ENCODE data around the gene MAPT.

MAPT gene

DNA sequence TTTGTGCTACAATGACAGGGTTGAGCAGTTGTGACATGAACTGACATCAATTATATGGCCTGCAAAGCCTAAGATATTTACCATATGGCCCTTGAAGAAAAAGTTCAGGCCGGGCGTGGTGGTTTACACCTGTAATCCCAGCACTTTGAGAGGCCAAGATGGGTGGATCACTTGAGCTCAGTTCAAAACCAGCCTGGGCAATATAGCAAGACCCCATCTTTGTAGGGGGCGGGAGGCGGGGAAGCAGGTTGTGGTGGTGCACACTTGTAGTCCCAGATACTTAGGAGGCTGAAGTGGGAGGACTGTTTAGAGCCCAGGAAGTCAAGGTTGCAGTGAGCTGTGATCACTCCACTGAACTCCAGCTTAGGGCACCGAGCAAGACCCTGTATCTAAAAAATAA, 153.0 kb downstream of the MAPT start:
- in situ Hi-C loops (cut with HindIII; ENCODE audit: low pct_ligation_motif_present, low sequenced_read_pairs): no loop called here
- Histone ChIP-seq H3K27ac (no peak overlapping the region), H3K36me3 (replicated peaks) (peaks cover 40% of the 10 kb centered on the region), H3K27me3 (replicated peaks) (no peaks in the 10 kb centered on the region), H3K4me3 (ENCODE audit: low read depth, low read length) (no peak overlapping the region)
- TF ChIP-seq CTCF (IDR thresholded peaks at IDR 0.05; ENCODE audit: low read depth, low read length, missing control alignments): no peak
- no peak for DNase-seq

- H3K27me3 ChIP-seq (replicated peaks): no peaks in the 10 kb centered on the region
- no peak overlapping the region for H3K27ac ChIP-seq
- H3K4me3 ChIP-seq (ENCODE audit: low read depth, low read length): no peak overlapping the region
- in situ Hi-C loops (cut with HindIII; ENCODE audit: low pct_ligation_motif_present, low sequenced_read_pairs): no loop called here
- H3K36me3 ChIP-seq (replicated peaks): peaks cover 39% of the 10 kb centered on the region
- DNase-seq: no peak
- TF ChIP-seq CTCF (IDR thresholded peaks at IDR 0.05; ENCODE audit: low read depth, low read length, missing control alignments): no peak
These were observed 153.5 kb downstream of the MAPT start for GRCh38 chr17:46047856-46048255.

DNA sequence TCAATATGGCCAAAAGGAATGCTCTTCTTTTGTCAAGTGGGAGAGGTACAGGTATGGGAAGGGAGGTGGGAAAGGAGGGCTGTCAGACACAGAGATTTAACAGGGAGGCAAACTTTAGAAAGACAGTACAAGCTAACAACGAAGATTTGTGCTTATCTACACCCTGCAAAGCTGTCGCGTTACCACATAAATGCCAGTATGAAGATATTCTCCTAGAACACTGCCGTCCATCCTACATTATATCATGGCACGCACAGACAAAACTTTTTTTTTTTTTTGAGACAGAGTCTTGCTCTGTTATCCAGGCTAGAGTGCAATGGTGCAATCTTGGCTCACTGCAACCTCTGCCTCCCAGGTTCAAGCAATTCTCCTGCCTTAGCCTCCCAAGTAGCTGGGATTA, 155.3 kb downstream of the MAPT start:
- no peaks in the 10 kb centered on the region for H3K27me3 ChIP-seq (replicated peaks)
- no peak overlapping the region for H3K27ac ChIP-seq
- in situ Hi-C loops (cut with HindIII; ENCODE audit: low pct_ligation_motif_present, low sequenced_read_pairs): no loop called here
- no peak overlapping the region for H3K4me3 ChIP-seq (ENCODE audit: low read depth, low read length)
- TF ChIP-seq CTCF (IDR thresholded peaks at IDR 0.05; ENCODE audit: low read depth, low read length, missing control alignments): no peak
- peaks cover 32% of the 10 kb centered on the region for H3K36me3 ChIP-seq (replicated peaks)
- no peak for DNase-seq

DNA sequence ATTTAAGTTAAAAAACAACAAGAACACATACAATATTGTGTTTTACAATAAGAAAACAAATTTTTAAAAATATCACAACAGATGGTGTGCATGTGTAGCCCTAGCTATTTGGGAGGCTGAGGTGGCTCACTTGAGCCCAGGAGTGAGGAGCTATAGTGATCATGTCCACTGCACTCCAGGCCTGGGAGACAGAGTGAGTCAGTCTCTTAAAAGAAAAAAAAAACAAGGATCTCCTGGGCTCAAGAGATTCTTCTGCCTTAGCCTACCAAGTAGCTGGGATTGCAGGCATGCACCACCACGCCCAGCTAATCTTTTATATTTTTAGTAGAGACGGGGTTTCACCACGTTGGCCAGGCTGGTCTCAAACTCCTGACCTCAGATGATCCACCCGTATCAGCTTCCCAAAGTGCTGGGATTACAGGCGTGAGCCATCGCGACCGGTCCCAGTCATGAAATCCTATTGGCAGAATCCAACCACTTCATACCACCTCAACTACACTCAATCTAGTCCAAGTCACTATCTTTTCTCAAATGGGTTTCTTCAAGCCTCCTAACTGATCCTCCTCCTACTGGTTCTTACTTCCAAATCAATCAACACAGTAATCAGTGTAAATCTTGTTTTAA, 159.7 kb downstream of the MAPT start:
- no peak for TF ChIP-seq CTCF (IDR thresholded peaks at IDR 0.05; ENCODE audit: low read depth, low read length, missing control alignments)
- in situ Hi-C loops (cut with HindIII; ENCODE audit: low pct_ligation_motif_present, low sequenced_read_pairs): no loop called here
- Histone ChIP-seq H3K4me3 (ENCODE audit: low read depth, low read length) (no peak overlapping the region), H3K27ac (peak overlapping the region; percentile 37), H3K27me3 (replicated peaks) (no peaks in the 10 kb centered on the region), H3K36me3 (replicated peaks) (peaks cover 16% of the 10 kb centered on the region)
- peak; percentile 49 for DNase-seq

GRCh38 chr17:46056800-46057304, 162.5 kb downstream of the MAPT start:
- Histone ChIP-seq H3K27ac (peak overlapping the region; percentile 86), H3K36me3 (replicated peaks) (peaks cover 3% of the 10 kb centered on the region), H3K27me3 (replicated peaks) (no peaks in the 10 kb centered on the region), H3K4me3 (ENCODE audit: low read depth, low read length) (no peak overlapping the region)
- TF ChIP-seq CTCF (IDR thresholded peaks at IDR 0.05; ENCODE audit: low read depth, low read length, missing control alignments): no peak
- DNase-seq: peak; percentile 79
- in situ Hi-C loops (cut with HindIII; ENCODE audit: low pct_ligation_motif_present, low sequenced_read_pairs): no loop called here

DNA sequence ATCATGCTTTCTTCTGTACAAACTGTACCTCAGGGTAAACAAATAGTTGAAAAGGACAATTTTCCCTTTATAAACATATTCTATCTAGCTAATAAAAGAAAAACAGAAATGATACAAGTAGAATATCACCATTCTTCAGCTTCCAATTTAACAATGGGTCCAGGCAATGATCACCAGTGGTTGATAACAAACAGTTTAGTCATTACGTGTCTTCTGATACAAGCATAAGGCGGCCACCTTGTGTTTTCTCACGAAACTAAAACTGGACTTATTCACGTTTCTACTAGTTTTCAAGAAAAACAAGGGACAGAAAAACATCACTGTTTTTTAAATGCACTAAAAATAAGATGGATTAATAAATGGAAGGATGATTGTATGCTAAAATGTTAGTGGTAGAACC, 163.0 kb downstream of the MAPT start:
- no peak for TF ChIP-seq CTCF (IDR thresholded peaks at IDR 0.05; ENCODE audit: low read depth, low read length, missing control alignments)
- Histone ChIP-seq H3K27me3 (replicated peaks) (no peaks in the 10 kb centered on the region), H3K27ac (peak overlapping the region; percentile 86), H3K4me3 (ENCODE audit: low read depth, low read length) (no peak overlapping the region), H3K36me3 (replicated peaks) (peaks cover 1% of the 10 kb centered on the region)
- in situ Hi-C loops (cut with HindIII; ENCODE audit: low pct_ligation_motif_present, low sequenced_read_pairs): no loop called here
- peak; percentile 49 for DNase-seq

All from brain microvascular endothelial cell (primary cell).